PC-9 (cell line): ENCODE results near the gene RNF220.

Experiments
- CTCF ChIP-seq: fragments of 200-600 bp; sonication (generic); conservative IDR thresholded peaks from 2 replicates; pipeline ENCODE4 v1.6.1; 2017; ENCODE audit warnings: mixed run types, antibody characterized with exemption, mild to moderate bottlenecking, moderate library complexity
- EZH2 ChIP-seq: fragments of 200-600 bp; sonication (generic); IDR thresholded peaks from 2 replicates; pipeline ENCODE4 v1.8.0; 2017; ENCODE audit warnings: antibody characterized with exemption, low read depth

DNA sequence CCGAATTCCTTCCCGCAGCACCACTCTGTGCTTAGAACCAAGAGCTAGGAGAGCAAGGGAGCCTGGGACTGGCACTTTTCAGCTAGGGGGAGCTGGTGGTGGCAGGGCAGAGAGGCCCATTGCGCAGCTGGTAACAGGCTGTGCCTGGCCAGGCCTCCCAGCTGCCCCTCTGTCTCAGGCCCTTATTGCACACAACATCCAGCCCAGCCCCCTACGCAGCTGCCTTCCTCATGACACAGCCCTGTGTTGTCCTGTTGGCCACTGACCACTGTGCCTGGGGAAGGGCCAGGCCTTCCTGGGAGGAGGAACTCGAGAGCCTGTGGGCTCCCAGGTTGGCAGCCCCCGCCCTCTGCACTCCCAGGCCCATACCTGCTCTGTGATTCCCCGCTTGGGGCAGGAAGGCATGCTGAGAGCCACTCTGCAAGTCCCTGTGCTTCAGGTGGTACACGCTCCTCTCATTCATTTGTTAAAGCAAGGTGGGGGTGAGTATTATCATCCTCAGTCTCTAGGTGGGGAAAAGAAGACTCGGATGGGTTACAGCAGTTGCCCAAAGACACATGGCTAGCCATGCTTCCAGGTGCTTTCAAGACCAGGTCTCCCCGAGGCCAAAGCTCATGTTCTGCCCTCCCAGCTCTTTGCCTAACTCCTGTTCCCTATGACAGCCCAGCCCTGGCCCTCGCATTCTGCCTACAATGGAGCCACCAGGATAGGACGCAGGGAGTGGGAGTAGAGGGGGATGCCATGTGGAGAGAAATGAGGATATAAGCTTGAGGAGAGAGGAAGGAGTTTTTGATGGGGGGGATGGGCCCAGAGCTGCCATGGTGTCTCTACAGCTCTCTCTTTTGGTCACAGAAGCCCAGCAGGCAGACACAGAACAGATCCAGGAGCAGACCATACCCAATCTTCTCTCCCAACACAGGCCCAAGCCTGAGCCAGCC, 187.4 kb downstream of the RNF220 start:
- TF ChIP-seq CTCF (no peak), EZH2 (no peak)
